Caco-2 (cell line): ENCODE results near the gene DOK1. TPM values are rescaled to one million over a fixed set of nuclear protein-coding genes. Genes with fewer than 3 reads are reported as not detected.

Source experiments
- BruUV-seq: library from RNA; stranded (reverse); fragments of 400-500 nt; replicated peaks from 2 replicates; lab custom pipeline; 2021; lab: Mats Ljungman, UMichigan
- CTCF ChIA-PET: fragments of 300-600 bp; sonication (Branson Sonifier 250); formaldehyde crosslinking; loops from one replicate; lab custom pipeline; 2022; ENCODE audit warnings: antibody characterized with exemption; lab: Charles Lee
- POLR2A ChIA-PET: fragments of 300-600 bp; sonication (Branson Sonifier 250); formaldehyde crosslinking; loops from one replicate; lab custom pipeline; 2022; ENCODE audit warnings: antibody characterized with exemption; lab: Charles Lee
- DNase-seq, 2 experiments: peaks; one replicate each; pipeline versions ENCODE4 v3.0.0 to v3.0.0-alpha.2; 2020 to 2022
- H3K27me3 ChIP-seq: replicated peaks from 2 replicates; pipeline ENCODE4 v1.6.0; 2011; ENCODE audit warnings: low read length; ENCODE audit not compliant: control insufficient read depth, insufficient read depth
- H3K36me3 ChIP-seq: 2 replicates; pipeline ENCODE4 v1.5.1; 2011; ENCODE audit warnings: low read length; ENCODE audit not compliant: control insufficient read depth, insufficient read depth
- H3K4me1 ChIP-seq: fragments of 250-450 bp; sonication (Bioruptor Pico); 2 replicates; pipeline ENCODE4 v1.5.1; 2020; ENCODE audit warnings: mild to moderate bottlenecking
- H3K4me3 ChIP-seq: 2 replicates; pipeline ENCODE4 v1.5.1; 2011; ENCODE audit warnings: low read depth, mild to moderate bottlenecking, control low read depth, low read length
- H3K9me3 ChIP-seq: fragments of 250-450 bp; sonication (Bioruptor Pico); 2 replicates; pipeline ENCODE4 v1.5.1; 2020; ENCODE audit warnings: mild to moderate bottlenecking, moderate library complexity
- H3K27ac Mint-ChIP-seq: one replicate; pipeline ENCODE4 v1.8.0; 2022; ENCODE audit warnings: mixed read lengths; ENCODE audit not compliant: unreplicated experiment
- H3K27me3 Mint-ChIP-seq: one replicate; pipeline ENCODE4 v1.8.0; 2022; ENCODE audit warnings: mixed read lengths; ENCODE audit not compliant: insufficient read depth, unreplicated experiment
- H3K36me3 Mint-ChIP-seq: one replicate; pipeline ENCODE4 v1.8.0; 2022; ENCODE audit warnings: mild to moderate bottlenecking, mixed read lengths; ENCODE audit not compliant: insufficient read depth, unreplicated experiment
- H3K4me1 Mint-ChIP-seq: one replicate; pipeline ENCODE4 v1.8.0; 2022; ENCODE audit warnings: low read depth, mixed read lengths; ENCODE audit not compliant: unreplicated experiment
- H3K4me3 Mint-ChIP-seq: one replicate; pipeline ENCODE4 v1.8.0; 2022; ENCODE audit warnings: mild to moderate bottlenecking, moderate library complexity, mixed read lengths; ENCODE audit not compliant: unreplicated experiment
- H3K9me3 Mint-ChIP-seq: one replicate; pipeline ENCODE4 v1.8.0; 2022; ENCODE audit warnings: mixed read lengths; ENCODE audit not compliant: unreplicated experiment
- CTCF ChIP-seq, 2 experiments: fragments of 200-600 bp in 1 of 2; IDR thresholded peaks; 1 replicate in 1 of 2; 2 replicates in 1 of 2; pipeline versions ENCODE4 v1.5.1 to v1.8.0; 2011 to 2022; ENCODE audit warnings: antibody characterized with exemption in 1 of 2, control low read depth in 1 of 2, inconsistent platforms in 1 of 2, low read depth in 1 of 2, low read length in 1 of 2, mild to moderate bottlenecking in 1 of 2, moderate library complexity in 1 of 2; ENCODE audit not compliant: insufficient read depth in 1 of 2, severe bottlenecking in 1 of 2, unreplicated experiment in 1 of 2
- intact Hi-C: fragments of 100-400 bp; cut with micrococcal nuclease; formaldehyde crosslinking; loops from one replicate; pipeline ENCODE4 v1.10.0; 2022; ENCODE audit not compliant: unreplicated experiment
- total RNA-seq: library from RNA; stranded (reverse); gene quantifications from 2 replicates; pipeline ENCODE4 v1.2.3, GENCODE V29; 2022

Gene DOK1
- total RNA-seq, 1 experiment from 2014 or later = 5.1 TPM

- Histone ChIP-seq H3K4me3 (peak overlapping the region; percentile 78), H3K9me3 (no peaks in the 10 kb centered on the region), H3K36me3 (peaks cover 9% of the 10 kb centered on the region), H3K27me3 (no peaks in the 10 kb centered on the region), H3K4me1 (peaks cover 6% of the 10 kb centered on the region)
- H3K4me3 Mint-ChIP-seq = peak overlapping the region; percentile 99
- ChIA-PET CTCF (interaction anchor here (0.8 to 1.4 kb wide), 4 partner anchors 16 to 67 kb away, joined by 3 to 4 read pairs (median 3); no protein-coding TSS in a partner anchor), POLR2A (interaction anchor here (1.4 kb wide), 2 partner anchors 20 to 71 kb away, joined by 5 read pairs; partner anchors contain the start of gene WBP1)
- peaks cover 18% of the 10 kb centered on the region for H3K4me1 Mint-ChIP-seq
- DNase-seq = no peak
- H3K36me3 Mint-ChIP-seq = peaks cover 46% of the 10 kb centered on the region
- H3K27me3 Mint-ChIP-seq = no peaks in the 10 kb centered on the region
- peak overlapping the region; percentile 99 for H3K27ac Mint-ChIP-seq
- H3K9me3 Mint-ChIP-seq = no peaks in the 10 kb centered on the region
- no TSS peak for BruUV-seq
- no peak for TF ChIP-seq CTCF (IDR thresholded peaks at IDR 0.05; ENCODE audit: insufficient read depth in 1 of 2, low read depth in 1 of 2, low read length in 1 of 2, severe bottlenecking in 1 of 2, unreplicated experiment in 1 of 2)
- intact Hi-C loops = loop anchor here (1.0 to 2.0 kb wide), 7 partner anchors 12 to 74 kb away; partner anchors contain the start of genes INO80B, MRPL53, PCGF1 and TTC31
Observed at GRCh38 chr2:74528600-74529356, 25.7 kb upstream of the DOK1 start.

GRCh38 chr2:74529357-74530238 is 24.9 kb upstream of the DOK1 start, which contains the start of the genes AUP1 and HTRA2:
Gene AUP1, minus strand, starts transcription at chr2:74529706. Its CDS starts 77 bp downstream, at chr2:74529629.
Gene HTRA2, plus strand, starts transcription at chr2:74529933. Its CDS starts 74 bp downstream, at chr2:74530007.
- Histone ChIP-seq H3K27me3 (no peaks in the 10 kb centered on the region), H3K36me3 (peaks cover 9% of the 10 kb centered on the region), H3K4me1 (peaks cover 6% of the 10 kb centered on the region), H3K9me3 (no peaks in the 10 kb centered on the region), H3K4me3 (peak within 1 kb of the TSS; percentile 78)
- no peaks in the 10 kb centered on the region for H3K27me3 Mint-ChIP-seq
- H3K9me3 Mint-ChIP-seq = no peaks in the 10 kb centered on the region
- intact Hi-C loops = loop anchor here (1.0 to 2.0 kb wide), 7 partner anchors 13 to 75 kb away; partner anchors contain the start of genes INO80B, MRPL53, PCGF1 and TTC31
- H3K27ac Mint-ChIP-seq = peak within 1 kb of the TSS; percentile 99
- no TSS peak for BruUV-seq
- peak; percentile 99 for DNase-seq
- peak within 1 kb of the TSS; percentile 99 for H3K4me3 Mint-ChIP-seq
- no peak for TF ChIP-seq CTCF (IDR thresholded peaks at IDR 0.05; ENCODE audit: insufficient read depth in 1 of 2, low read depth in 1 of 2, low read length in 1 of 2, severe bottlenecking in 1 of 2, unreplicated experiment in 1 of 2)
- H3K36me3 Mint-ChIP-seq = peaks cover 46% of the 10 kb centered on the region
- POLR2A ChIA-PET = interaction anchor here (0.5 to 2.0 kb wide), 9 partner anchors 9 to 330 kb away, joined by 3 to 7 read pairs (median 4); partner anchors contain the start of genes CCDC142, PCGF1, TTC31 and WBP1
- CTCF ChIA-PET = interaction anchor here (0.8 to 1.7 kb wide), 6 partner anchors 15 to 68 kb away, joined by 3 to 7 read pairs (median 4); partner anchors contain the start of genes CCDC142 and TTC31
- H3K4me1 Mint-ChIP-seq = peaks cover 18% of the 10 kb centered on the region
